Hypothalamus (tissue), 51 donors: ENCODE measurements around the gene POLK.

Experiments used
- DNase-seq, 51 donors: peaks; one replicate each; lab custom pipeline; 2025; lab: John Stamatoyannopoulos, UW

Gene POLK

GRCh38 chr5:75637949-75638348 is 126.3 kb downstream of the POLK start:
- DNase-seq: no peak

- DNase-seq: no peak
Observed at GRCh38 chr5:75639535-75640311, 128.0 kb downstream of the POLK start.

DNA sequence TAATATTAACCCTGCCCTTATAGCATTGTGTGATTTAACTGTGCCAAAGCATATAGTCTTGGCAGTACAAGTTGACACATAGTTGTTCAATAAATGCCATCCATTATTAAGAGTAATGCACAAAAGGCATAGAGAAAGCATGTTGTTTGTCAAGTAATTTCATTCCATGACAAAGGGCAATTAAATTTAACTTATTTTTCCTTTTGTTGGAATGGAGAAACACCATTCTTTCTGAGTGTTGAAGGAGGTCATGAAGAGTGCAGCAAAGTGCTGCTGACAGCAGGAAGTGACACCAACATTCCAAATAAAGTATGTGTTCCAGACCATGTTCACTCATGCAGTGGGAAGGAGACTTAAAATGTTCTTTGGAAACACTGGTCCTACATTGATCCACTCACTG is 128.7 kb downstream of the POLK start:
- DNase-seq: no peak

- DNase-seq: no peak
Observed at GRCh38 chr5:75640826-75641225, 129.1 kb downstream of the POLK start.

- DNase-seq: no peak
Observed at GRCh38 chr5:75648712-75649111, 137.0 kb downstream of the POLK start.
